Measurements from ENCODE around the gene SULT2B1. TPM values are rescaled to one million over a fixed set of nuclear protein-coding genes. Genes with fewer than 3 reads are reported as not detected.

The SULT2B1 gene
- total RNA-seq, 2 experiments from 2014 or later = not detected

GRCh38 chr19:48603850-48604249 is 51.9 kb downstream of the SULT2B1 start:
- Mint-ChIP-seq H3K9me3 (no peaks in the 10 kb centered on the region), H3K4me1 (ENCODE audit: low read depth) (peaks cover 3% of the 10 kb centered on the region), H3K4me3 (no peak overlapping the region), H3K27me3 (no peaks in the 10 kb centered on the region), H3K27ac (no peak overlapping the region), H3K36me3 (ENCODE audit: low read depth) (no peaks in the 10 kb centered on the region)
- DNase-seq (no peak), ATAC-seq (ENCODE audit: poor library complexity) (no peak)
- Histone ChIP-seq H3K4me1 (ENCODE audit: insufficient read depth, low read length) (peaks cover 3% of the 10 kb centered on the region), H3K27me3 (ENCODE audit: control insufficient read depth in 1 of 2, insufficient read depth in 2 of 2, low read length in 2 of 2) (no peaks in the 10 kb centered on the region), H3K9me3 (ENCODE audit: control insufficient read depth in 1 of 2, insufficient read depth in 1 of 2, low read length in 2 of 2) (no peaks in the 10 kb centered on the region), H3K36me3 (ENCODE audit: insufficient read depth, low read length) (no peaks in the 10 kb centered on the region), H3K27ac (ENCODE audit: low read depth in 1 of 2, low read length in 2 of 2) (no peak overlapping the region), H3K4me3 (ENCODE audit: low read length) (no peak overlapping the region)
- CTCF ChIA-PET = no interaction called here
- POLR2A ChIA-PET = no interaction called here
- intact Hi-C loops (cut with DNase I, micrococcal nuclease) = no loop called here
- TF ChIP-seq CTCF (IDR thresholded peaks at IDR 0.05) = no peak

GRCh38 chr19:48606463-48607358 is 54.7 kb downstream of the SULT2B1 start, which contains the start of gene SPACA4:
TSS of gene SPACA4 (plus strand) at chr19:48606742. CDS start at chr19:48606979, 237 bp downstream.
- Histone ChIP-seq H3K4me3 (ENCODE audit: low read length) (no peak within 1 kb of the TSS), H3K27me3 (ENCODE audit: control insufficient read depth in 1 of 2, insufficient read depth in 2 of 2, low read length in 2 of 2) (no peaks in the 10 kb centered on the region), H3K27ac (ENCODE audit: low read depth in 1 of 2, low read length in 2 of 2) (no peak within 1 kb of the TSS), H3K36me3 (ENCODE audit: insufficient read depth, low read length) (no peaks in the 10 kb centered on the region), H3K4me1 (ENCODE audit: insufficient read depth, low read length) (peaks cover 6% of the 10 kb centered on the region), H3K9me3 (ENCODE audit: control insufficient read depth in 1 of 2, insufficient read depth in 1 of 2, low read length in 2 of 2) (no peaks in the 10 kb centered on the region)
- ChIA-PET POLR2A (no interaction called here), CTCF (interaction anchor here (1.1 kb wide), 1 partner anchor 18 kb away, joined by 3 read pairs; no protein-coding TSS in a partner anchor)
- Mint-ChIP-seq H3K27me3 (no peaks in the 10 kb centered on the region), H3K9me3 (no peaks in the 10 kb centered on the region), H3K27ac (no peak within 1 kb of the TSS), H3K4me3 (no peak within 1 kb of the TSS), H3K4me1 (ENCODE audit: low read depth) (peaks cover 6% of the 10 kb centered on the region), H3K36me3 (ENCODE audit: low read depth) (no peaks in the 10 kb centered on the region)
- peak in 1 of 14 experiments; percentile 25 for DNase-seq
- TF ChIP-seq CTCF (IDR thresholded peaks at IDR 0.05) = no peak
- no peak for ATAC-seq (ENCODE audit: poor library complexity)
- intact Hi-C loops (cut with DNase I, micrococcal nuclease) = no loop called here

GRCh38 chr19:48607359-48607755 is 55.4 kb downstream of the SULT2B1 start:
- H3K27me3 Mint-ChIP-seq = no peaks in the 10 kb centered on the region
- peaks cover 6% of the 10 kb centered on the region for H3K4me1 ChIP-seq (ENCODE audit: insufficient read depth, low read length)
- H3K4me3 ChIP-seq (ENCODE audit: low read length) = no peak overlapping the region
- no peaks in the 10 kb centered on the region for H3K9me3 Mint-ChIP-seq
- intact Hi-C loops (cut with DNase I, micrococcal nuclease) = no loop called here
- no peak overlapping the region for H3K27ac Mint-ChIP-seq
- H3K9me3 ChIP-seq (ENCODE audit: control insufficient read depth in 1 of 2, insufficient read depth in 1 of 2, low read length in 2 of 2) = no peaks in the 10 kb centered on the region
- H3K4me1 Mint-ChIP-seq (ENCODE audit: low read depth) = peaks cover 6% of the 10 kb centered on the region
- H3K27me3 ChIP-seq (ENCODE audit: control insufficient read depth in 1 of 2, insufficient read depth in 2 of 2, low read length in 2 of 2) = no peaks in the 10 kb centered on the region
- H3K36me3 ChIP-seq (ENCODE audit: insufficient read depth, low read length) = no peaks in the 10 kb centered on the region
- no peak overlapping the region for H3K27ac ChIP-seq (ENCODE audit: low read depth in 1 of 2, low read length in 2 of 2)
- H3K4me3 Mint-ChIP-seq = no peak overlapping the region
- ChIA-PET CTCF (no interaction called here), POLR2A (no interaction called here)
- ATAC-seq (ENCODE audit: poor library complexity) (no peak), DNase-seq (no peak)
- no peak for TF ChIP-seq CTCF (IDR thresholded peaks at IDR 0.05)
- no peaks in the 10 kb centered on the region for H3K36me3 Mint-ChIP-seq (ENCODE audit: low read depth)
